HL-60/S4 (cell line): ENCODE data around the gene GABRR1.
"Not testable (repeated sequence)": the region's sequence is repeated elsewhere in the genome, so short reads cannot be mapped to it uniquely, and the experiment has no call there.

Experiments used
- in situ Hi-C: fragments of 300-500 bp; cut with MboI; formaldehyde crosslinking; loops from 2 replicates; pipeline ENCODE4 v1.14.3; 2022; ENCODE audit warnings: low sequenced_read_pairs

Gene GABRR1

GRCh38 chr6:89217299-89217910 is at the start of gene GABRR1:
Gene GABRR1 (minus strand): TSS chr6:89217358. CDS start chr6:89217322, 36 bp downstream.
- in situ Hi-C loops, result no loop called here

- in situ Hi-C loops, result no loop called here
Observed at GRCh38 chr6:89264296-89264695, 47.1 kb upstream of the GABRR1 start.

- in situ Hi-C loops, result no loop called here
Observed at GRCh38 chr6:89260832-89261231, 43.7 kb upstream of the GABRR1 start.

- in situ Hi-C loops, result no loop called here
Observed at GRCh38 chr6:89260310-89260709, 43.2 kb upstream of the GABRR1 start.

GRCh38 chr6:89258912-89259311 is 41.8 kb upstream of the GABRR1 start:
- in situ Hi-C loops, result no loop called here

GRCh38 chr6:89257781-89258180 is 40.6 kb upstream of the GABRR1 start:
- in situ Hi-C loops, result no loop called here

GRCh38 chr6:89257346-89257745 is 40.2 kb upstream of the GABRR1 start:
- in situ Hi-C loops, result no loop called here

- in situ Hi-C loops, result no loop called here
Observed at GRCh38 chr6:89255417-89255816, 38.3 kb upstream of the GABRR1 start.

- in situ Hi-C loops, result no loop called here
Observed at GRCh38 chr6:89254569-89254968, 37.4 kb upstream of the GABRR1 start.

- in situ Hi-C loops, result no loop called here
Observed at GRCh38 chr6:89252907-89253306, 35.7 kb upstream of the GABRR1 start.

GRCh38 chr6:89251976-89252375 is 34.8 kb upstream of the GABRR1 start:
- in situ Hi-C loops, result no loop called here

GRCh38 chr6:89251170-89251569 is 34.0 kb upstream of the GABRR1 start:
- in situ Hi-C loops, result no loop called here

GRCh38 chr6:89250239-89250638 is 33.1 kb upstream of the GABRR1 start:
- in situ Hi-C loops, result no loop called here

- in situ Hi-C loops, result loop anchor here (5.0 kb wide), 1 partner anchor 262 kb away; no protein-coding TSS in a partner anchor
Observed at GRCh38 chr6:89244241-89244985, 27.3 kb upstream of the GABRR1 start.

- in situ Hi-C loops, result loop anchor here (5.0 kb wide), 1 partner anchor 261 kb away; no protein-coding TSS in a partner anchor
Observed at GRCh38 chr6:89243331-89243629, 26.1 kb upstream of the GABRR1 start.

GRCh38 chr6:89242574-89243330 is 25.6 kb upstream of the GABRR1 start:
- in situ Hi-C loops, result loop anchor here (5.0 kb wide), 1 partner anchor 260 kb away; no protein-coding TSS in a partner anchor

GRCh38 chr6:89239338-89239737 is 22.2 kb upstream of the GABRR1 start:
- in situ Hi-C loops, result no loop called here

GRCh38 chr6:89237158-89237557 is 20.0 kb upstream of the GABRR1 start:
- in situ Hi-C loops, result no loop called here

GRCh38 chr6:89233605-89234004 is 16.4 kb upstream of the GABRR1 start:
- in situ Hi-C loops, result not testable (repeated sequence)

GRCh38 chr6:89222712-89223039 is 5.5 kb upstream of the GABRR1 start:
- in situ Hi-C loops, result no loop called here

- in situ Hi-C loops, result no loop called here
Observed at GRCh38 chr6:89221971-89222711, 5.0 kb upstream of the GABRR1 start.
